ENCODE measurements around the gene UBE2R2. TPM values are rescaled to one million over a fixed set of nuclear protein-coding genes. Genes with fewer than 3 reads are reported as not detected.

The UBE2R2 gene
- total RNA-seq, 1 experiment from 2014 or later: 52.1 TPM

- no peak overlapping the region for H2BK120ac ChIP-seq (ENCODE audit: low read depth, low read length, poor library complexity, severe bottlenecking)
- no peak overlapping the region for H2BK20ac ChIP-seq (ENCODE audit: low read depth, low read length, poor library complexity, severe bottlenecking)
- H3K9me3 ChIP-seq (ENCODE audit: control insufficient read depth, low read depth, low read length): no peaks in the 10 kb centered on the region
- H2BK15ac ChIP-seq (ENCODE audit: low read depth, low read length): no peak overlapping the region
- H3K4ac ChIP-seq (ENCODE audit: low read depth, low read length): no peak overlapping the region
- H3K56ac ChIP-seq (ENCODE audit: insufficient read length, low read depth, low read length): no peak overlapping the region
- H2AFZ ChIP-seq (ENCODE audit: low read length): no peak overlapping the region
- no peak overlapping the region for H3K27ac Mint-ChIP-seq
- no peak overlapping the region for H3K27ac ChIP-seq (ENCODE audit: insufficient read length, low read depth, low read length)
- no peak overlapping the region for H4K91ac ChIP-seq (ENCODE audit: insufficient read length, low read depth, low read length)
- H3K36me3 Mint-ChIP-seq (ENCODE audit: insufficient read depth in 1 of 3, low read depth in 3 of 3): peaks cover 38 to 78% (median 65%) of the 10 kb centered on the region in 3 experiments; a peak in 6 of 7 replicates
- H2BK12ac ChIP-seq (ENCODE audit: insufficient read length, low read depth, low read length): no peak overlapping the region
- no peak overlapping the region for H3K14ac ChIP-seq (ENCODE audit: insufficient read depth, low read length)
- H3K9ac ChIP-seq (ENCODE audit: extremely low read depth, insufficient read length, low read length): no peak overlapping the region
- no peak overlapping the region for H4K5ac ChIP-seq (ENCODE audit: insufficient read length, low read depth, low read length)
- TF ChIP-seq CTCF (conservative IDR thresholded peaks at IDR 0.05): no peak
- H3K27me3 Mint-ChIP-seq (ENCODE audit: low read depth): no peaks in the 10 kb centered on the region
- H3K27me3 ChIP-seq (ENCODE audit: insufficient read depth, low read length): no peaks in the 10 kb centered on the region
- no peak overlapping the region for H4K8ac ChIP-seq (replicated peaks; ENCODE audit: insufficient read length, low read depth, low read length)
- H3K4me2 ChIP-seq (ENCODE audit: insufficient read depth, insufficient read length, low read length): no peak overlapping the region
- H3K79me1 ChIP-seq (ENCODE audit: insufficient read depth, low read depth, low read length, poor library complexity, severe bottlenecking): peaks cover 3% of the 10 kb centered on the region
- H2AK5ac ChIP-seq (ENCODE audit: insufficient read length, low read length): no peak overlapping the region
- H3K4me3 Mint-ChIP-seq: no peak overlapping the region
- H3K4me1 ChIP-seq (ENCODE audit: insufficient read depth, low read length): no peaks in the 10 kb centered on the region
- no peaks in the 10 kb centered on the region for H3K79me2 ChIP-seq (ENCODE audit: insufficient read depth, low read length)
- no peak overlapping the region for H3T11ph ChIP-seq (ENCODE audit: low read length)
- H2BK5ac ChIP-seq (ENCODE audit: insufficient read length, low read length): no peak overlapping the region
- H3K18ac ChIP-seq (ENCODE audit: insufficient read length, low read depth, low read length): no peak overlapping the region
- H3K9me3 Mint-ChIP-seq: no peaks in the 10 kb centered on the region
- DNase-seq: no peak
- no CpG with 5 or more reads among the region's 2 CpGs for WGBS (ENCODE audit: extremely low coverage, insufficient read length, low lambda C conversion rate)
- no peak overlapping the region for H3K23ac ChIP-seq (ENCODE audit: insufficient read length, low read depth, low read length)
- no peaks in the 10 kb centered on the region for H3K4me1 Mint-ChIP-seq
- H3K23me2 ChIP-seq (ENCODE audit: insufficient read length, low read depth, low read length, poor library complexity, severe bottlenecking): no peaks in the 10 kb centered on the region
- no peaks in the 10 kb centered on the region for H4K20me1 ChIP-seq (ENCODE audit: control insufficient read depth, insufficient read depth, insufficient read length)
Measured at GRCh38 chr9:33952066-33952465, 135.1 kb downstream of the UBE2R2 start.
